Mammary epithelial cell (primary cell): ENCODE data around the gene MIPEP.

Experiments used
- EZH2 ChIP-seq: IDR thresholded peaks from 2 replicates; pipeline ENCODE4 v1.6.1; 2012; ENCODE audit warnings: low read length, inconsistent platforms, borderline replicate concordance
- TF ChIP-seq, protein P1 (sequence below), 2 donors: IDR thresholded peaks in 1 of 2; conservative IDR thresholded peaks in 1 of 2; 2 replicates each; pipeline ENCODE4 v1.5.1; 2011 to 2012; ENCODE audit warnings: inconsistent platforms in 2 of 2, low read length in 2 of 2, mild to moderate bottlenecking in 2 of 2, control low read depth in 1 of 2, low read depth in 1 of 2; ENCODE audit not compliant: insufficient read depth in 1 of 2; ENCODE audit errors: extremely low read depth in 1 of 2

DNA sequence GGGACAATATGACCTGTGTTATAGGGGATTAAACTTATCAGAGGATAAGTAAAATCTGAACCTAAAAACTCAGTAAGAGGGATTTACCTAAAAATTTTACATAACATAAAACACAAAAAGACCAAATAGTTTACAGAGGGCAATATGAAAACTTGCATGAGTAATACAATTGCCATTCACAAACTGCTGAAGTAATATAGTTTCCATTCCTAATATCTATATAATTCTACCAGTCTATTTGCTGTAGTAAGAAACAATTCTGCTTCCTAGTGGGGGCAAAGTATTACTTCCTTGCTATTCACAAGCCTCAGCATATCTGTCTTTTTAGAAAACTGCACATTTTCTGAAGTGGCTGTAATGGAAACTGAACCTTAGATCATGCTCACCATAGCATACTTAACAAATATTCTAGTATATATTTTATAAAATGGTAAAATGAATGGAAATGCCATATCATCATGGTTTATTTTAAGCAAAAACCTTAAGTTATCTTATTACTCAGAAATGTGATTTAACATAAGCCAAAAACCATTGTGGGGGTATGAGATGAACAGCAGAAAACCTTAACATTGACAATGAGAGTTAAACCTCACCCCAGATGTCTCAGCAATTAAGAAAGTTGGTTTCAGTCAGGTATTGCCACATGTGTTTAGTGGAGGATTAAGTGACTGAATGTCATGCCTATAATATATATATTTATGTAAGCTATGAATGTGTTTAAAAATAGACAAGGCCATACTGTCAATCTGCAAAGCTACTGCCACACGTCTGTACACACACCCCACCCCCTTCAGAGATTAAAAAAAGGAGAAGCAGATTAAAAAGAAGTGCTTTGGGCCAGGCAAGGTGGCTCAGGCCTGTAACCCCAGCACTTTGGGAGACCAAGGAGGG lies 136.8 kb downstream of the MIPEP start:
- TF ChIP-seq, protein P1, sequence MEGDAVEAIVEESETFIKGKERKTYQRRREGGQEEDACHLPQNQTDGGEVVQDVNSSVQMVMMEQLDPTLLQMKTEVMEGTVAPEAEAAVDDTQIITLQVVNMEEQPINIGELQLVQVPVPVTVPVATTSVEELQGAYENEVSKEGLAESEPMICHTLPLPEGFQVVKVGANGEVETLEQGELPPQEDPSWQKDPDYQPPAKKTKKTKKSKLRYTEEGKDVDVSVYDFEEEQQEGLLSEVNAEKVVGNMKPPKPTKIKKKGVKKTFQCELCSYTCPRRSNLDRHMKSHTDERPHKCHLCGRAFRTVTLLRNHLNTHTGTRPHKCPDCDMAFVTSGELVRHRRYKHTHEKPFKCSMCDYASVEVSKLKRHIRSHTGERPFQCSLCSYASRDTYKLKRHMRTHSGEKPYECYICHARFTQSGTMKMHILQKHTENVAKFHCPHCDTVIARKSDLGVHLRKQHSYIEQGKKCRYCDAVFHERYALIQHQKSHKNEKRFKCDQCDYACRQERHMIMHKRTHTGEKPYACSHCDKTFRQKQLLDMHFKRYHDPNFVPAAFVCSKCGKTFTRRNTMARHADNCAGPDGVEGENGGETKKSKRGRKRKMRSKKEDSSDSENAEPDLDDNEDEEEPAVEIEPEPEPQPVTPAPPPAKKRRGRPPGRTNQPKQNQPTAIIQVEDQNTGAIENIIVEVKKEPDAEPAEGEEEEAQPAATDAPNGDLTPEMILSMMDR (conservative IDR thresholded peaks at IDR 0.05 in 1 of 2, IDR thresholded peaks at IDR 0.05 in 1 of 2; ENCODE audit: extremely low read depth in 1 of 2, insufficient read depth in 1 of 2, low read depth in 1 of 2, low read length in 2 of 2): no peak
- TF ChIP-seq EZH2: no peak
